ENCODE results near the gene RPS14. TPM values are rescaled to one million over a fixed set of nuclear protein-coding genes. Genes with fewer than 3 reads are reported as not detected.

RPS14 gene
- total and polyA plus RNA-seq, 2 of the 4 experiments (the other 2 are of a cell fraction): 6,296 to 7,310 TPM

- Histone ChIP-seq H2AK5ac (ENCODE audit: low read depth, low read length) (0 out of 2 replicates have a peak overlapping the region, but pooled peaks have one; percentile 54), H2BK20ac (ENCODE audit: low read depth, low read length) (no peak overlapping the region), H4K20me1 (ENCODE audit: insufficient read depth, low read length) (peaks cover 7% of the 10 kb centered on the region; the same call in 1 of the 2 replicates), H2BK15ac (ENCODE audit: low read depth, low read length) (no peak overlapping the region), H3K4ac (ENCODE audit: low read depth, low read length) (0 out of 2 replicates have a peak overlapping the region, but pooled peaks have one; percentile 7), H4K5ac (ENCODE audit: low read depth, low read length) (no peak overlapping the region), H3K14ac (replicated peaks; ENCODE audit: low read depth, low read length) (no peak overlapping the region), H3K27me3 (ENCODE audit: control insufficient read depth, insufficient read depth, low read length) (no peaks in the 10 kb centered on the region), H4K8ac (ENCODE audit: low read depth in 2 of 2, low read length in 2 of 2) (peak overlapping the region in 1 of 2 experiments; percentile 43; a peak in 1 of 4 replicates), H4K91ac (ENCODE audit: insufficient read depth, low read depth, low read length) (no peak overlapping the region), H3K79me1 (ENCODE audit: low read depth in 1 of 2, low read length in 2 of 2) (peaks cover 0 to 15% of the 10 kb centered on the region in 2 experiments; a peak in 1 of 4 replicates), H3K9me1 (ENCODE audit: insufficient read depth, low read length) (peaks cover 30% of the 10 kb centered on the region), H3K9ac (ENCODE audit: low read depth, low read length) (no peak overlapping the region), H3K23ac (ENCODE audit: low read depth, low read length) (no peak overlapping the region), H3K56ac (ENCODE audit: extremely low read depth, insufficient read depth, low read length) (no peak overlapping the region), H3K27ac (ENCODE audit: insufficient read depth, low read length) (no peak overlapping the region), H3K4me3 (ENCODE audit: insufficient read depth, low read depth, low read length) (no peak overlapping the region), H3K4me1 (ENCODE audit: control insufficient read depth, insufficient read depth, low read length) (peaks cover 19% of the 10 kb centered on the region), H2BK5ac (ENCODE audit: low read depth, low read length, poor library complexity, severe bottlenecking) (no peak overlapping the region), H3K9me3 (ENCODE audit: control insufficient read depth, insufficient read depth, low read length) (no peaks in the 10 kb centered on the region), H3K36me3 (ENCODE audit: control insufficient read depth, insufficient read depth, low read length) (peaks cover 53% of the 10 kb centered on the region), H2BK120ac (ENCODE audit: low read depth, low read length) (peak overlapping the region; percentile 19; the same call in 1 of the 2 replicates), H3K18ac (ENCODE audit: low read depth, low read length) (no peak overlapping the region), H3K4me2 (ENCODE audit: low read depth, low read length) (no peak overlapping the region), H2AFZ (replicated peaks; ENCODE audit: low read length, poor library complexity) (no peak overlapping the region), H2AK9ac (replicated peaks; ENCODE audit: low read depth, low read length, poor library complexity) (no peak overlapping the region)
- CTCF ChIA-PET: no interaction called here
- TF ChIP-seq POLR2A (IDR thresholded peaks at IDR 0.05; ENCODE audit: low read depth, low read length) (no peak), SMC3 (IDR thresholded peaks at IDR 0.05; ENCODE audit: low read depth, low read length) (no peak), CEBPB (IDR thresholded peaks at IDR 0.05; ENCODE audit: low read depth, low read length) (no peak), RAD21 (IDR thresholded peaks at IDR 0.05; ENCODE audit: low read length) (no peak), MXI1 (IDR thresholded peaks at IDR 0.05; ENCODE audit: borderline replicate concordance, low read depth, low read length) (no peak), RFX5 (IDR thresholded peaks at IDR 0.05; ENCODE audit: low read depth, low read length) (no peak)
- in situ Hi-C loops (cut with MboI; ENCODE audit: low sequenced_read_pairs) (no loop called here), dilution Hi-C loops (cut with HindIII; ENCODE audit: low sequenced_read_pairs, unreplicated experiment) (no loop called here), intact Hi-C loops (cut with micrococcal nuclease) (loop anchor here (5.0 kb wide), 1 partner anchor 36 kb away; no protein-coding TSS in a partner anchor)
- TSS peak; percentile 73 for BruUV-seq (replicated peaks)
- DNase-seq (no peak), ATAC-seq (ENCODE audit: low read depth) (no peak)
- POLR2A ChIA-PET (ENCODE audit: unreplicated experiment): no interaction called here
- WGBS, 2 experiments (ENCODE audit: extremely low coverage in 2 of 2, insufficient read length in 1 of 2): 82% methylated on average over 3 of the region's 7 CpGs; no CpG with 5 or more reads in 1 of the 2 experiments
Observed at GRCh38 chr5:150396267-150396666, 53.3 kb downstream of the RPS14 start.
